Measurements from ENCODE around the gene GATC. TPM values are rescaled to one million over a fixed set of nuclear protein-coding genes. Genes with fewer than 3 reads are reported as not detected.

GATC gene
- total and polyA plus RNA-seq, 2 experiments from 2014 or later = 18.5 to 20.1 TPM

DNA sequence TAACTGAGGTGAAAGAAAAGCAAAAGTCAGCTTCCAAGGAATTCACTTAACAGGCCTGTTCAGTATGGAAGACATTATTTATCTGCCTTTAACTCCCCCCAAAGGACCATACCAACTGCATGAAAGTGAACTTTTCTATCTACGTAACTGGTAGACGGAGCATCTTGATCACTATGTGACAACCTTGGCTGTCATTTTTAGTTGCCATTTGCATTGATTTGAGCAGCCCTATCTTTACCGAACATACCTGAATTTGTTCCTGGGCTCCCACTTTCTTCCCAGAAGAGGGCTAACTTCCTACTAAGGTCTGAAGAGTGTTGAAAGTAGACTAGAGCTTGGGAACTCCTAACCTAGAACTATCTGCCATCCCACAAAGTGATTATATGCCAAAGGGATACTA, 13.9 kb downstream of the GATC start (continued):
- TF ChIP-seq CTCF (conservative IDR thresholded peaks at IDR 0.05; ENCODE audit: low read depth in 2 of 2) (no peak), EZH2 (IDR thresholded peaks at IDR 0.05; ENCODE audit: low read depth, unreplicated experiment) (no peak), STAT1 (IDR thresholded peaks at IDR 0.05; ENCODE audit: unreplicated experiment) (no peak), POLR2AphosphoS5 (IDR thresholded peaks at IDR 0.05; ENCODE audit: low read depth) (no peak), ETS1 (IDR thresholded peaks at IDR 0.05) (no peak)

- Histone ChIP-seq H3K9me2 (ENCODE audit: insufficient read depth) (no peaks in the 10 kb centered on the region), H3K27me3 (ENCODE audit: insufficient read depth) (0 out of 2 replicates have a peak, but pooled peaks cover 2% of the 10 kb centered on the region), H3K4me3 (no peak overlapping the region), H2AFZ (no peak overlapping the region), H3K79me2 (replicated peaks; ENCODE audit: insufficient read depth) (peaks cover 38% of the 10 kb centered on the region), H3K36me3 (ENCODE audit: insufficient read depth) (peaks cover 72% of the 10 kb centered on the region), H3K4me2 (no peak overlapping the region), H3K27ac (ENCODE audit: low read depth) (no peak overlapping the region), H4K20me1 (replicated peaks; ENCODE audit: insufficient read depth) (peaks cover 61% of the 10 kb centered on the region), H3K4me1 (ENCODE audit: insufficient read depth) (peaks cover 5% of the 10 kb centered on the region; the same call in 1 of the 2 replicates), H3F3A (replicated peaks; ENCODE audit: low read depth) (peaks cover 63% of the 10 kb centered on the region)
- Mint-ChIP-seq H3K27ac (no peak overlapping the region), H3K9me3 (no peaks in the 10 kb centered on the region), H3K4me3 (no peak overlapping the region), H3K36me3 (ENCODE audit: low read depth) (peaks cover 95% of the 10 kb centered on the region), H3K27me3 (ENCODE audit: insufficient read depth, low read depth, poor library complexity) (peaks cover 15% of the 10 kb centered on the region), H3K4me1 (peaks cover 9% of the 10 kb centered on the region)
- no peak for ATAC-seq
- TF ChIP-seq EZH2 (IDR thresholded peaks at IDR 0.05; ENCODE audit: low read depth, unreplicated experiment) (no peak), POLR2AphosphoS5 (IDR thresholded peaks at IDR 0.05; ENCODE audit: low read depth) (no peak)
- no peak for DNase-seq (ENCODE audit: low spot score)
Measured at GRCh38 chr12:120462099-120462640, 15.9 kb downstream of the GATC start.

DNA sequence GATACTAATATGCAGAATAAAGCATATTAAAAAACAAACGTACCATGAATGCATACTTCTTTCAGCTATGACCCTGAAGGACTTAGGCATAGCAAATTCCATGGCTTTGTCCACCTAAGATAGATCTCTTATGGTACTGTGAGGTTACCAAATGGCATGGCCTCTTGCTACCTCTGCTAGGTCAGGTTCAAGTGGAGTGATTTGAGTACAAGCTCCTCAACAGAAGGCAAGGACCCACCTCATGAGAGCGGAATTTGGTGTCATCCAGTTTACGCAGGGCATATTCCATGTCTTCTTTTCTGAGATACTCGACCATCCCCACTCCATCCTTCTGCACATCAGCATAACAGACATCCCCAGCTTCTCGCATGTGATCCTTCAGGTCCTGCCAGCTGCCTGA, 17.5 kb downstream of the GATC start:
- Histone ChIP-seq H3F3A (replicated peaks; ENCODE audit: low read depth) (peaks cover 64% of the 10 kb centered on the region), H3K9me2 (ENCODE audit: insufficient read depth) (no peaks in the 10 kb centered on the region), H3K27ac (ENCODE audit: low read depth) (no peak overlapping the region), H3K79me2 (replicated peaks; ENCODE audit: insufficient read depth) (peaks cover 53% of the 10 kb centered on the region), H3K36me3 (ENCODE audit: insufficient read depth) (peaks cover 62% of the 10 kb centered on the region), H3K4me1 (ENCODE audit: insufficient read depth) (peaks cover 10% of the 10 kb centered on the region; the same call in 1 of the 2 replicates), H2AFZ (no peak overlapping the region), H3K27me3 (ENCODE audit: insufficient read depth) (0 out of 2 replicates have a peak, but pooled peaks cover 2% of the 10 kb centered on the region), H3K4me2 (no peak overlapping the region), H4K20me1 (replicated peaks; ENCODE audit: insufficient read depth) (peaks cover 65% of the 10 kb centered on the region), H3K4me3 (no peak overlapping the region)
- ATAC-seq = no peak
- Mint-ChIP-seq H3K27ac (no peak overlapping the region; the same call in 1 of the 2 replicates), H3K9me3 (no peaks in the 10 kb centered on the region), H3K36me3 (ENCODE audit: low read depth) (peaks cover 94% of the 10 kb centered on the region), H3K27me3 (ENCODE audit: insufficient read depth, low read depth, poor library complexity) (peaks cover 17% of the 10 kb centered on the region), H3K4me3 (no peak overlapping the region), H3K4me1 (peaks cover 16% of the 10 kb centered on the region)
- DNase-seq (ENCODE audit: low spot score) = no peak
- no peak for TF ChIP-seq JUNB (IDR thresholded peaks at IDR 0.05; ENCODE audit: unreplicated experiment)
- TF ChIP-seq STAT1 (IDR thresholded peaks at IDR 0.05; ENCODE audit: unreplicated experiment) = no peak
- TF ChIP-seq POLR2AphosphoS5 (IDR thresholded peaks at IDR 0.05; ENCODE audit: low read depth) = peak; percentile 57
